Measurements from ENCODE around the gene ERGIC2.
"Not testable (repeated sequence)": the region's sequence is repeated elsewhere in the genome, so short reads cannot be mapped to it uniquely, and the experiment has no call there.

The ERGIC2 gene

GRCh38 chr12:29301114-29301513, 79.9 kb downstream of the ERGIC2 start:
- TF ChIP-seq CTCF (IDR thresholded peaks at IDR 0.05; ENCODE audit: low read depth, low read length), result no peak
- no peak overlapping the region for H3K4me3 ChIP-seq (ENCODE audit: low read depth, low read length)

GRCh38 chr12:29299633-29300032, 81.3 kb downstream of the ERGIC2 start:
- TF ChIP-seq CTCF (IDR thresholded peaks at IDR 0.05; ENCODE audit: low read depth, low read length), result no peak

GRCh38 chr12:29291226-29291625, 89.7 kb downstream of the ERGIC2 start:
- no peak for TF ChIP-seq CTCF (IDR thresholded peaks at IDR 0.05; ENCODE audit: low read depth, low read length)
- H3K4me3 ChIP-seq (ENCODE audit: low read depth, low read length), result no peak overlapping the region

More at GRCh38 chr12:29299633-29300032, 81.3 kb downstream of the ERGIC2 start:
- no peak overlapping the region for H3K4me3 ChIP-seq (ENCODE audit: low read depth, low read length)

- not testable (repeated sequence) for H3K4me3 ChIP-seq (ENCODE audit: low read depth, low read length)
Measured at GRCh38 chr12:29290475-29290874, 90.5 kb downstream of the ERGIC2 start.

GRCh38 chr12:29288031-29288430, 92.9 kb downstream of the ERGIC2 start:
- TF ChIP-seq CTCF (IDR thresholded peaks at IDR 0.05; ENCODE audit: low read depth, low read length), result no peak
- no peak overlapping the region for H3K4me3 ChIP-seq (ENCODE audit: low read depth, low read length)

- no peak overlapping the region for H3K4me3 ChIP-seq (ENCODE audit: low read depth, low read length)
- TF ChIP-seq CTCF (IDR thresholded peaks at IDR 0.05; ENCODE audit: low read depth, low read length), result no peak
Measured at GRCh38 chr12:29287622-29288021, 93.3 kb downstream of the ERGIC2 start.

All from WI38 (cell line).